Stimulated activated CD8-positive, alpha-beta memory T cell treated with anti-CD3 and anti-CD28 coated beads, Interleukin-2, amount 100 ng/mL, for 1 hour (primary cell): Measurements from ENCODE around the gene EIF2S2.

Source experiments
- DNase-seq, 2 donors: peaks; one replicate each; pipeline ENCODE4 v3.0.0-alpha.2; 2020; ENCODE audit warnings: low read depth in 2 of 2

EIF2S2 gene

GRCh38 chr20:34062570-34063482 is 49.2 kb downstream of the EIF2S2 start:
- no peak for DNase-seq

GRCh38 chr20:34061695-34062094 is 50.3 kb downstream of the EIF2S2 start:
- DNase-seq = no peak

GRCh38 chr20:34060970-34061369 is 51.1 kb downstream of the EIF2S2 start:
- DNase-seq = no peak

GRCh38 chr20:34058831-34059230 is 53.2 kb downstream of the EIF2S2 start:
- DNase-seq = no peak

- no peak for DNase-seq
These were observed 56.8 kb downstream of the EIF2S2 start for GRCh38 chr20:34055290-34055689.

- no peak for DNase-seq
These were observed 59.6 kb downstream of the EIF2S2 start for GRCh38 chr20:34052414-34052813.

- no peak for DNase-seq
These were observed 61.9 kb downstream of the EIF2S2 start for GRCh38 chr20:34049897-34050695.

- no peak for DNase-seq
These were observed 62.7 kb downstream of the EIF2S2 start for GRCh38 chr20:34049389-34049788.

GRCh38 chr20:34047917-34048316 is 64.1 kb downstream of the EIF2S2 start:
- DNase-seq = no peak

GRCh38 chr20:34047010-34047687 is 64.9 kb downstream of the EIF2S2 start:
- DNase-seq = no peak

- DNase-seq = no peak
These were observed 65.9 kb downstream of the EIF2S2 start for GRCh38 chr20:34045930-34046725.

GRCh38 chr20:34045294-34045693 is 66.7 kb downstream of the EIF2S2 start:
- no peak for DNase-seq

- no peak for DNase-seq
These were observed 69.0 kb downstream of the EIF2S2 start for GRCh38 chr20:34043025-34043424.

GRCh38 chr20:34042262-34042661 is 69.8 kb downstream of the EIF2S2 start:
- no peak for DNase-seq

GRCh38 chr20:34041226-34041625 is 70.8 kb downstream of the EIF2S2 start:
- DNase-seq = no peak

GRCh38 chr20:34040300-34040995 is 71.6 kb downstream of the EIF2S2 start:
- no peak for DNase-seq
